AG04449 (cell line): ENCODE measurements around the gene OR2A25.

Experiments
- CTCF ChIA-PET: fragments of 350-600 bp; formaldehyde crosslinking; extraction: SDS; loops from one replicate; lab custom pipeline; 2021; ENCODE audit warnings: antibody characterized with exemption; lab: Yijun Ruan, JAX
- POLR2A ChIA-PET: fragments of 400-600, 350-600 bp; formaldehyde crosslinking; extraction: SDS; loops from one replicate; lab custom pipeline; 2020; ENCODE audit warnings: antibody characterized with exemption, inconsistent platforms; lab: Yijun Ruan, JAX
- DNase-seq: peaks from one replicate; pipeline ENCODE4 v3.0.0-alpha.2; 2010; ENCODE audit warnings: low read depth, low spot score
- H3K4me3 ChIP-seq: 2 replicates; pipeline ENCODE4 v1.5.1; 2011; ENCODE audit warnings: low read depth, mild to moderate bottlenecking, control low read depth, low read length
- CTCF ChIP-seq: IDR thresholded peaks from one replicate; pipeline ENCODE4 v1.5.1; 2011; ENCODE audit warnings: mild to moderate bottlenecking, moderate library complexity, low read length, control low read depth, inconsistent platforms; ENCODE audit not compliant: insufficient read depth; ENCODE audit errors: missing control alignments

The OR2A25 gene

GRCh38 chr7:144069511-144069910 lies at the start of gene OR2A25:
TSS of gene OR2A25 (plus strand) at chr7:144069811. CDS start at chr7:144074220, 4,409 bp downstream.
- no peak within 1 kb of the TSS for H3K4me3 ChIP-seq
- CTCF ChIA-PET, result no interaction called here
- DNase-seq, result no peak
- TF ChIP-seq CTCF, result no peak
- POLR2A ChIA-PET, result no interaction called here

GRCh38 chr7:144020340-144020739 lies 49.3 kb upstream of the OR2A25 start:
- no peak for DNase-seq
- H3K4me3 ChIP-seq, result no peak overlapping the region
- no peak for TF ChIP-seq CTCF
- ChIA-PET POLR2A (no interaction called here), CTCF (interaction anchor here (1.5 to 2.4 kb wide), 2 partner anchors 13 to 284 kb away, joined by 3 to 7 read pairs; no protein-coding TSS in a partner anchor)

GRCh38 chr7:144022169-144022568 lies 47.4 kb upstream of the OR2A25 start:
- CTCF ChIA-PET, result interaction anchor here (1.7 to 2.4 kb wide), 3 partner anchors 10 to 285 kb away, joined by 4 to 10 read pairs (median 7); no protein-coding TSS in a partner anchor
- no peak overlapping the region for H3K4me3 ChIP-seq
- TF ChIP-seq CTCF, result no peak
- POLR2A ChIA-PET, result no interaction called here
- DNase-seq, result no peak

- no peak for TF ChIP-seq CTCF
- ChIA-PET POLR2A (no interaction called here), CTCF (interaction anchor here (1.1 to 1.9 kb wide), 3 partner anchors 11 to 286 kb away, joined by 4 to 10 read pairs (median 4); no protein-coding TSS in a partner anchor)
- DNase-seq, result no peak
- no peak overlapping the region for H3K4me3 ChIP-seq
Measured at GRCh38 chr7:144023171-144023827, 46.3 kb upstream of the OR2A25 start.

GRCh38 chr7:144024213-144024612 lies 45.4 kb upstream of the OR2A25 start:
- no peak overlapping the region for H3K4me3 ChIP-seq

More at GRCh38 chr7:144024213-144024612, 45.4 kb upstream of the OR2A25 start:
- DNase-seq, result no peak
- no peak for TF ChIP-seq CTCF
- CTCF ChIA-PET, result interaction anchor here (1.0 kb wide), 1 partner anchor 12 kb away, joined by 5 read pairs; no protein-coding TSS in a partner anchor
- POLR2A ChIA-PET, result interaction anchor here (0.7 kb wide), 1 partner anchor 288 kb away, joined by 3 read pairs; no protein-coding TSS in a partner anchor
